Medulla oblongata (tissue), 1 donor: ENCODE results near the gene GATA1.

Source experiments
- DNase-seq: peaks from one replicate; pipeline ENCODE4 v3.0.0-alpha.2; 2015; ENCODE audit errors: extremely low spot score

Gene GATA1

DNA sequence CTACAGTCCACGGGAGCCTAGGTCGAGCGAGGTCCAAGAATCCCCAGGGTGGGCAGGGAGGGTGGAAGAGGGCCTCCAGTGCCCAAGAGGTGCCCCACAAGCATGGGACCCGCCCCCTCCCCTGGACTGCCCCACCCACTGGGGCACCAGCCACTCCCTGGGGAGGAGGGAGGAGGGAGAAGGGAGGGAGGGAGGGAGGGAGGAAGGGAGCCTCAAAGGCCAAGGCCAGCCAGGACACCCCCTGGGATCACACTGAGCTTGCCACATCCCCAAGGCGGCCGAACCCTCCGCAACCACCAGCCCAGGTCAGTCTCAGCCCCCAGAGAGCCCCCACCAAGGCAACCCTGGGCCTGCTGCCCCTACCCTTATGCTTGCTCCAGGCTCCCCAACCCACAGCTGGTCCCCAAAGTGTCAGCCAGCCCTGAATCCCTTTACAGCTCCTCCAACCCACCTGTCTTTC, at the start of gene GATA1:
Gene GATA1, plus strand, starts transcription at position 250 of the 460 bp plus-strand sequence. CDS start 4,520 bp downstream, outside the sequence.
- no peak for DNase-seq

DNA sequence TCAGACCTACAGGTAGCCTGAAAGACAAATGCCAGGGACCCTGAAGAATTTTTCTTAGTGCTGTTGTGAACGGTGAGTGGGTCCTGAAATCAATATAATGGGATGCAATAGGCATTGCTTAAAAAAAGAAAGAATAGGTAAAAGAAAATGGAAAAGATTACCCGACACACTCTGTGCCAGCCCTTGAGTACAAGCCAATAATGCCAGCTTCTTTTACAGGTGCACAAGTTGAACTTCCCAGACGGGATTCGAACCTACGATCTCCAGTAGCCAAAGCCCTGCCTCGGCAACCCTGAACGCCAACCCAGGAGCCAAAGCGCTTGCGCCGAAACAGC, 49.5 kb upstream of the GATA1 start:
- no peak for DNase-seq

DNA sequence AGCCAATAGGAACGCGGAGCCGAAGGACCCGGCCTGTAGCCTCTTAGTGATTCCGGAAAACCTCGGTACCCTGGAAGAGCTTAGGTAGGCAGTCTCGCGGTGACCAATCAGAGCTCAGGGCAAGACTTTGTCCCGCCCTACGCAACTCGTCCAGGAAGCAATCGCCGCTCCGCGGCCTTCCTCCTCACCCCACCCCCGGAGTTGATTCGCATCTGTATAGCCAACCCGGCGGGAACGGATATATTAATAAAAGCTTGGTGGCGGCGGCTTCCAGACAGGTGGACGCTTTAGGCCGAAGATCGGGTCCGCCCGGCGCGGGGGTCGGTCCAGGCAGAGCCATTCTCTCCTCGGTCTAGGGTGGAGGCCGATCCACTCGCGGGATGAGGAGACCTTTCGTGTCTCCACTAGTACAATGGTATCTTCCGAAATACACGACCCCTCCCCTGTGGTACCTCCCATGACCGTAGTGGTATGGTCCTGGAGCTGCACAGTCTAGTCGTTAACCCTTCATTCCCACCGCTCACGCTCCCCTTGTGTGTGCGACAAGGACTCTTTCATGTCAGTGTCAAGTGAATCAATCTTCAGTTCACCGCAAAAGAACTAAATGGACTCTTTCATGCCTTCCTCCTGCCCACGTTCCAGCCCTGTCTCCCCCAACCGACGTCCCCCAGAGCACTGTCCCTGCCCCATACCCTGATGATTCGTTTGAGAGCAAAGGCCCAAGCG, 49.0 kb upstream of the GATA1 start:
- peak; percentile 97 for DNase-seq

DNA sequence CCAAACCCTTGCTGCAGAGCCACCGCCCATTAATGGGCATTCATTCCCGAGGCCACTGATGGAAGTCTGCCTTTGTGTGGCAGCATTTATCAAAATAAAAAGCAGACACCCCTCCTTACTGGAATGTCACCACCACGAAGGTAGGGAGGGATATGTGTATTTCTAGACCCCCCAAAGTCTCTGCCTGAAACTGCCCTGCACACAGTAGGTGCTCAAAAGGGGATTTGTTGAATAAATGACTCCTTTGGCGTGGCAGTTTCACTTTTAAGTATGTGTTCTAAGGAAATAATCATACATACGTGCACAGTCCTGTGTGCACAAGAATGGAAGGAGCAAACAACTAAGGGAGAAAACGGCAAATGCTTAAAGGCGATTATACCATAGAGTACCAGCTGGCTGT, 48.5 kb upstream of the GATA1 start:
- DNase-seq = no peak

DNA sequence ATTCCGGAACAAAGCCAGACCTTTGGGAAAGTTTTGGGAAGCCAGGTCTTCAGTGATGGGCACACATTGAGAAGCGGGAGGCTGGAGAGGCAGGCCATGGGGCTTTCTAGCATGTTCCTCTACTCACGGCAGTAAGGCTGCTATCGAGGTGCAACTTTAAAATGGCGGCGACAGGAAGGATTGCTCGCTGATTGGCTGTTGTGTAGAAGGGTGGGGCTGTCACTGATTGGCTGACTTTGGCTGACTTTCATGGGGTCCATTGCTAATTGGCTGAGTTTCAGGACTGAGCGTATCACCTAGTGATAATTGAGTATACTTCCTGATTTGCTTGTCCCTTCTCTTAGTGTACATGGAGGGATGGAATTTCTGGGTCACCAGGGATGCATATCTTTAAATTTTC, 44.6 kb upstream of the GATA1 start:
- no peak for DNase-seq

DNA sequence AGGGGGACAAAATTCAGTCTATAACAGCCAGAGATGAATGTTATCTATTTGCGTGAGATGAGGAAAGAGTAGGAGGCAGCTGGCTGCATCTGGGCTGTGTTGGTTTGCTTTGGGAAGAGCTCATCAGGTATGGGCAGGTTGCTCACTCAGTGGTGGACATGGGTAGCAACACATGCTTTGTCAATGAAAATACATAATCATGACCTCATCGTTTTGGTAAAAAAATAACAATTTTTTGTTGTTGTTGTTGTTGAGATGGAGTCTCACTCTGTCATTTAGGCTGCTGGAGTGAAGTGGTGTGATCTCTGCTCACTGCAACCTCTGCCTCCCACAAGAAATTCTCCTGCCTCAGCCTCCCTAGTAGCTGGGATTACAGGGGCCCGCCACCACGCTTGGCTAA, 41.2 kb upstream of the GATA1 start:
- DNase-seq = no peak

DNA sequence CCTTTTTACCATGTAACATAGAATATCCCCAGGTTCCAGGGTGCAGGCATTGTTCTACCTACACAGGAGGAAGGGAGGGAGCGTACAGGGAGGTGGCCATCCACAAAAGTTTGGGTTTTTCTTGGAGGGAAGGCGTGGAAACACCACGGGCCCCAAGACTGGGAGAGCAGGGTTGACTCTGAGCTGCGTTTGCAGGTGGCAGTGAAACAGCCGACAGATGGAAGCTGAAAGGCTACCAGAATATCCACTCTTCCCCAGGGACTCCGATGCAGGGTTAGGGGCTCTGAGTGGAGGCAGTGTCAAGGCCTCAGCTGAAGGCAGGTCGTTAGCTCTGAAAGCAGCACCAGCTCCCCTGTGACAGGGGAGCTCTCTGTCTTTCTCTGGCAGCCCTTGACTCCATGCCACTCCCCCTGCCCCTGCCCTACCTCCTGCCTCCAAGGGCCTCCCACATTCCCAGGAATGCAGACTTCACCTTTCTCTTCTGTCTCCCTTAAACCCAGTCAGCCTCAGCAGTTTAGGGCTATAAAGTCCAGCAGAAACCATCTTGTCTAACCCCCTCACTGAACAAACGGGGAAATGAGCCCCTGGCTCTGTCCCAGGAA, 38.9 kb upstream of the GATA1 start:
- no peak for DNase-seq

DNA sequence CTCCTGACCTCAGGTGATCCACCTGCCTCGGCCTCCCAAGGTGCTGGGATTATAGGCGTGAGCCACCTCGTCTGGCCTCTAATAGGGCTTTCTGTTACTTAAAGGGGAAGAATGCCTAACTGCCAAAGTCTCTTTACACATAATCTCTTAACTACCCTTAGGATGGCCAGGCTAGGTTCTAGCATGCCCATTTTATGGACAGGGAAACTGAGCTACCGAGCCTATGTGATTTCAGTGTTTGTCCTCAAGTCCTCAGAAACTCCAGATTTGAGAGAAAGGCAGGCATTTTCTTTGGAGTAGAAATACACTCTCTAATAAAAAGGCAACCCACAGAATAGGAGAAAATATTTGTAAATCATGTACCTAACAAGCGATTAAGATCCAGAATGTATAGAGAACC, 37.2 kb upstream of the GATA1 start:
- DNase-seq = no peak

DNA sequence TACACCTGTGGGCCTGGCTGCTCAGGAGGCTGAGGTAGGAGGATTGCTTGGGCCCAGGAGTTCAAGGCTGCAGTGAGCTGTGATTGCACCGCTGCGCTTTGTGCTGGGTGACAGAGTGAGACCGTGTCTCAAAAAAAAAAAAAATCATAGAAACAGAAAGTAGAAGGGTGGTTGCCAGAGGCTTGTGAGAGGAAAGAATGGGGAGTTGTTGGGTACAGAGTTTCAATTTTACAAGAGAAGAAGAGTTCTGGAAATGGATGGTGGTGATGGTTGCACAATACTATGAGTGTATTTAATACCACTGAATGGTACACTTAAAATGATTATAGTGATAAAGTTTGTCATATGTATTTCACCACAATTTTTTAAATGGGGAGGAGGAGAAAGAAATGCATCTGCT, 35.0 kb upstream of the GATA1 start:
- DNase-seq = no peak

DNA sequence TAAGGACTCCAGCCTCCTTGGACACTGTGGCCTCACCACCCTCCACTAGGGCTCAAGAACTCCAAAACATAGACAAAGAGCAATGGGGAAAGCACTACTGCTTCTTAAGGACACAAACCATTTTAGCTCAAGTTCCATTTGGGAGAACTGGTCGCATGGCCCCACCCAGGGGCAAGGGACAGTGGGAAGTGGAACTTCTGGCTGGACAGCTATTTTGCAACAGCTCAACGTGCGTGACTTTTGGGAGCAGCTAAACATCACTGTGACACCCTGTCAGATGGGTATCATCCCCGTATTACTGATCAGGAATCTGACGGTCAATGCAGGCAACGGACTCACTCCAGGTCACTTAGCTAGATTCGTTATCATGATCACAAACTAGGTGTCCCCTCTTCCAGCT, 33.9 kb upstream of the GATA1 start:
- DNase-seq = no peak

DNA sequence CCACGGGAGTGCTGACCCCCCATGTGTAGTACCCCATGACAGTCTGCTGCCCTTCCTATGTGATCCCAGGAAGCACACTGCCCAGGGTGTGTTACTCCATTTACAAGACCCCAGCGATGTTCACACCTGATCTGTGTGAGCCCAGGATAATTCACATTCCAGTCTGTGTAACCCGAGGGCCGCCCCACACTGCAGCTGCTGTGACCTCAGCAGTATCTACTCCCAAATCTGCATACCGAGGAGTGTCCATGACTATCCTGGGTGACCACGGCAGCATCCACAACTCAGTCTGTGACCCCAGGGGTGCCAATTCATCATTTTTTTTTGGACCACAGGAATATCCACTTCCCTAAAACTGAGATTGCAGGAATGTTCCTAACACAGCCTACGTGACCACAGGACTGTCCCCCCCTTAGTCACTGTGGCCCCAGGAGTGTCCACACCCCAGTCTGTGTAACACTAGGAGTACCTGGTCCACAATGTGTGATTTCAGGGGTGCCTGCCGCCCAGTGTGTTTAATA, 32.6 kb upstream of the GATA1 start:
- no peak for DNase-seq

DNA sequence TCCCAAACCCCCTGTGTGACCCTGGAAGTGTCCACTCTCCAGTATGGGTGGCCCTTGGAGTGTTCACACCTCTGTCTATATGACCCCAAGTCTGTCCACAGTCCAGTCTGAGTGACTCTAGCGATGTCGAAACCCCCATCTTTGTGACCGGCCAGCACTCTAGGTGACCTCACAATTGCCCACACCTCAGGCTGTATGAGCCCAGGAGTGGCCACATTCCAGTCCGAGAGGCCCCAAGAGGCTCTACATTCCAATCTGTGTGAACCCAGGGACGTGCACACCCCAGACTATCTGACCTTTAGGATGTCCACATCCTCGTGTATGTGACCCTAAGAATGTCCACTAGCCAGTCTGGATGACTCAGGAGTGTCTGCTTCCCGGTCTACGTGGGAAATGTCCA, 32.2 kb upstream of the GATA1 start:
- no peak for DNase-seq

DNA sequence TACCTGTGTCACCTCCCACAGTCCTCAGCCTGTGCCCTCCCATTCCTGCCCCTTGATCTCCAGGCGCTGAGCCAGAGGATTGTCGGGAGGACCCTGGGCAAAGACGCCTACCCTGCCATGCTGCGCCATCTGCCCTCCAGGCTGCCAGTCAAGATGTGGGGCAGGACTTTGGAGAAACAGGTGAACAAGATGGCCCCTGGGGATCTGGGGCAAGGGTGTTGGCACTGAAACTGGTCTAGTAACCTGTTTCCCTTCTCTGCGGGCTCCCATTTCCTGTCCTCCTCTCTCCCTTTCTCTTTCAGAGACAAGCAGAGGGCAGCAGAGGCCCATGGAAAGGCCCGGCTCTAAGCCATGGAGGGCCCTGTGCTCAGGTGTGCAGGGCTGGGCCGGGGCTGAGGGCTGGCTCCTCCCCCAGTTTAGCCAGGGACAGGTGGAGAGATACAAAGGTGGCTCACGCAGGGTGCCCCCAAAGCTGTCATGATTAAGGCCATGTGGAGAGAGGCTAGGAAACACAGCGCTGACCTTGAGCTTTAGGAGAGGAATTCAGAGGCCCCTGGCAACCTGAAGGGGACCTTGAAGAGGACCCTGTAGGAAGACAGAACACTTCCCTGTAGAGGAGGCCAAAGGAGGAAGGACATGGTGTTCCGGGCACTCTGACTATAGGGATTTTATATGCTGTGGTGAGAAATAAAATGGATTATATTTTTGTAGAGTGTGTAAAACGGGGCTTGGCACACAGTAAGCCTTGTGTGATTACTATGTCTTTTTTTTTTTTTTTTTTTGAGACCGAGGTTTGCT, 24.5 kb upstream of the GATA1 start, which contains the start of gene GLOD5:
Gene GLOD5, plus strand, starts transcription at position 74 of the 798 bp plus-strand sequence. Its CDS starts 44 bp downstream, at position 118.
- no peak for DNase-seq

DNA sequence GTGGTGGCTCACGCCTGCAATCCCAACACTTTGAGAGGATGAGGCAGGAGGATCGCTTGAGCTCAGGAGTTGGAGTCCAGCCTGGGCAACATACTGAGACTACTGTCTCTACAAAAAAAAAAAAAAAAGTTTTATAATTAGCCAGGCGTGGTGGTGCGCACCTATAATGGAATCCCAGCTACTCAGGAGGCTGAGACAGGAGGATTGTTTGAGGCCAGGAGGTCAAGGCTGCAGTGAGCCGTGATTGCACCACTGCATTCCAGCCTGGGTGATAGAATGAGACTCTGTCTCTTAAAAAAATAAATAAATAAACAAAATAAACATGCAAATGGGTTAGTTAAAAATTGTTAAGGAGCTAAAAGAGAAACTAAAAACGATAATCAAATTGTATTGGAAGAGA, 17.2 kb upstream of the GATA1 start:
- DNase-seq = no peak

DNA sequence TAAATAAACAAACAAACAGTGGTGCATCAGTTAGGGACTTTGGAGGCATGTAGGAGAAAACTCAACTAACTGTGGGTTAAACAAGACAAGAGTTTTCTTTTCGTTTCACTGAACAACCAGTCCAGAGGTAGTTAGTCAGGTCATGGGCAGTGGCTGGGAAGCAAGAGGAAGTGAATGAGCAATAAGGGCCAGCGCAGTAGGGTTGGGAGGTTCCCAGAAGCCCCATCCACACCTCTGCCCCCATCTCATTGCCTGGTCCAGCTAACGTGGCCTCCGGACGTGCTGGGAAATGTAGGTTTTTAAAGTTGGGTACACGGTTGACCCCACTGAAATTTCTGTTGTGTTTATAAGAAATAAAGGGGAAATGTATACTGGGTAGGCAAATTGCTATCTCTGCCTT, 16.1 kb upstream of the GATA1 start:
- DNase-seq = no peak

DNA sequence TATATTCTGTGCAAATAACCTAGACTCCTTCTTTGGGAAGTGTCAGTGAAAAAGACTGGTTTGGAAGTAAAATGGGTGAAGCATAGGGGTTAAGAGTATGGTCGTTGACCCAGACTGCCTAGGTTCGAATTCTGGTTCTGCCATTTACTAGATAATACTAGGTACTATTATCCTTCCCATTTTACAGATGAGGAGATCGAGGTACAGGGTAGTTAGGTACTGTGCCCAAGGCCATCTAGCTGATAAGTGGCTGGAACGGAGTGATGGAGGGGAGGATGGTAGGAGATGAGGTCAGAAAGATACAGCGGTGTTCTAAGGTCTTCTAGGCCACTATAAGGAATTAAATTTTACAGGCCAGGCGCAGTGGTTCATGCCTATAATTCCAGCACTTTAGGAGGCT, 13.8 kb upstream of the GATA1 start:
- DNase-seq = no peak

DNA sequence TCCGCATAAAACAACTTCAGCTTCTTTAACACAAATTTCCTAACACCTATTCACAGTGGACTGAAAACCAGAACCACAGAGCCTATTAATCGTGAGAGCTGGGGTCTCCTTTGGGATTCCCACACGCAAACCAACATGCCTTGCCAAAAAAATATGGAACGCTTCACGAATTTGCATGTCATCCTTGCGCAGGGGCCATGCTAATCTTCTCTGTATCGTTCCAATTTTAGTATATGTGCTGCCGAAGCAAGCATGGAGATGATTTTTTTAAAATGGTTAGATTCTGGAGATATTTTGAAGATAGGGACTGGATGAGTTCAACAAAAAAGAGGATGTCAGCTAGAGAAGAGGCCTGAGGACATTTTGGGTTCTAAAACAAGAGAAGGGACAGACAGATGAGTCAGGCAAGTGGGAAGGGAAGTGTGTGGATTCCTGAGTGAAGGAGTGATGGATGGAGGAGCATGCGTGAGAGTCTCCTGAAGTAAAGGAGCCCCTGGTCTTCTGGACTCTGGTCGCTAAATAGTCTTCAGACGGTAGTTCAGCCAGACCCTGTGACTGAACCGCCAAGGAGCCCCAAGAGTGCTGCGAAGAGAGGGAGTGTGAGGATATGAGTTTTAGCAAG, 9.5 kb upstream of the GATA1 start:
- no peak for DNase-seq

DNA sequence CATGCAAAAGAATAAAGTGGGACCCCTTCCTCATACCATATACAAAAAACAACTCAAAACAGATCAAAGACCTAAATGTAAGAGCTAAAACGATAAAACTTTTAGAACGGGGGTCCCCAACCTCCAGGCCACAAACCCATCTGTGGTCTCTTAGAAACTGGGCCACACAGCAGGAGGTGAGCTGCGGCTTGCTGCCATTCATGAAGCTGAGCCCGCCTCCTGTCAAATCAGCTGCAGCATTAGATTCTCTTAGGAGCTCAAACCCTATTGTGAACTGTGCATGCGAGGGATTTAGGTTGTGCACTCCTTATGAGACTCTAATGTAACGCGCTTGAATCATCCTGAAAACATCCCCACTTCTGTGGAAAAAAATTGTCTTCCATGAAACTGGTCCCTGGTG, 7.0 kb upstream of the GATA1 start:
- no peak for DNase-seq

DNA sequence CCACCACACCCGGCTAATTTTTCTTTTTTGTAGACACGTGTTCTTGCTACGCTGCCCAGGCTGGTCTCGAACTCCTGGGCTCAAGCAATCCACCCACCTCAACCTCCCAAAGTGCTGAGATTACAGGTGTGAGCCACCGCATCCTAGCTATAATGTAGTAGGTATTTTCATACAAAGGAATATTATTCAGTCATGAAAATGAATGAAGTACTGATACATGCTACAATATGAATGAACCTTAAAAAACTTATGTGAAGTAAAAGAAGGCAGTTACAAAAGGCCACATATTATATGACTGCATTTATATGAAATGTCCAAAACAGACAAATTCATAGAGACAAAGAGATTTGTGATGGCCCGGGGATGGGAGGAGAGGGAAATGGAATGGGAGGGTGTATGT, 4.7 kb upstream of the GATA1 start:
- DNase-seq = no peak

DNA sequence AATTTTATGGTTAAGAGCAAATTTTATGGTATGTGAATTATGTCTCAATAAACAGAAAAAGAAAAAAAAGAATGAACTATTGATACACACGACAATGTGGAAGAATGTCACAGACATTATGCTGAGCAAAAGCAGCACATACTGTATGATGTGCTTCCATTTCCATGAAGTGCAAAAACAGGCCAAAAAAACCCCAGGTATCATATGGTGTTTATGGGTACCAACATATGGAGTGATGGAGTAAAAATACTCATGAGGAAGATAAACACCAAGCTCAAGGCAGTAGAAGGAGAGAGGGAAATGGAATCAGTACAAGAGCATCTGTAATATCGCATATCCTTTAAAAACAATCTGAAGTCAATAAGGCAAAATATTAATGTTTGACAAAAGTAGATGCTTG, 4.2 kb upstream of the GATA1 start:
- no peak for DNase-seq

DNA sequence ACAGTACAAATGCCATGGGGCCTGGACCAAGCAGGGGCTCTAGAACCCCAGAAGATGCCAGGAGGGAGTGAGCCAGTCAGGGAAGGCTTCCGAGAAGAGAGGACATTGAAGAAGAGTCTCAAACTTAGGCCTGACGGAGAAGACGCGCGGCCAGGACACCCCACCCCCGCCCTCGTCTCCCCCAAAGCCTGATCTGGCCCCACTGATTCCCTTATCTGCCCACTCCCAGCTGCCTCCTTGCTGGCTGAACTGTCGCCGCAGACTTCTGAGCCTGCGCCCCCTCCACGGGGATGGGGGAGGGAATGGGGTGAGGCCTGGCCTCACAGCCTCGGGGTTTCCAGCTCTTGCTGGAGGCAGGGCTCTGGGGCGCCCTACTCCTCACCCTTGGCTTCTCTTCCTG, 3.6 kb upstream of the GATA1 start:
- no peak for DNase-seq

DNA sequence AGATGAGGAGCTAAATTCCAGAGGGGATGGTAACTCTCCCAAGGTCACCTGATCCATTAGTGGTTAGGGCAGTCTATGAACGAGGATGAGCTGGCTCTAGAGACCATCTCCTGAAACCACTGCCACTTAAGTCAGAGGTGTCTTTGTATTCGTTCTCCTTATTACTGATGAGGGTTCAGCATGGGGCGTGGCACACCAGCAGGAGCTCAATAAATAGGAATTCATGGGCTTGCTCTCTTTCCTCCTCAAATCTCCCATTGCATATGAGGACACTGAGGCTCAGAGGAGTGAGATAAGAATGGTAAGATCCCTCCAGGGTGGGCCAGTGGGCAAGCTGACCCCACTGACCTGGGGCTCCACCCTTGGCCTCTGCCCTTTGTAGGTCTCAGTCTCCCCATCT, 1.7 kb upstream of the GATA1 start:
- DNase-seq = no peak
